AG10803 (cell line): ENCODE measurements around the gene APLP1.
"Not testable (repeated sequence)": the region's sequence is repeated elsewhere in the genome, so short reads cannot be mapped to it uniquely, and the experiment has no call there.

ENCODE experiments used
- DNase-seq: peaks from one replicate; pipeline ENCODE4 v3.0.0; 2010; ENCODE audit warnings: low read depth
- H3K4me3 ChIP-seq: 2 replicates; pipeline ENCODE4 v1.5.1; 2011; ENCODE audit warnings: mild to moderate bottlenecking, low read length, control low read depth
- TF ChIP-seq, protein P1 (sequence below): conservative IDR thresholded peaks from 2 replicates; pipeline ENCODE4 v1.5.1; 2011; ENCODE audit warnings: mild to moderate bottlenecking, low read length, control low read depth, inconsistent platforms

The APLP1 gene

GRCh38 chr19:35907377-35907745 lies 39.0 kb downstream of the APLP1 start:
- TF ChIP-seq, protein P1, sequence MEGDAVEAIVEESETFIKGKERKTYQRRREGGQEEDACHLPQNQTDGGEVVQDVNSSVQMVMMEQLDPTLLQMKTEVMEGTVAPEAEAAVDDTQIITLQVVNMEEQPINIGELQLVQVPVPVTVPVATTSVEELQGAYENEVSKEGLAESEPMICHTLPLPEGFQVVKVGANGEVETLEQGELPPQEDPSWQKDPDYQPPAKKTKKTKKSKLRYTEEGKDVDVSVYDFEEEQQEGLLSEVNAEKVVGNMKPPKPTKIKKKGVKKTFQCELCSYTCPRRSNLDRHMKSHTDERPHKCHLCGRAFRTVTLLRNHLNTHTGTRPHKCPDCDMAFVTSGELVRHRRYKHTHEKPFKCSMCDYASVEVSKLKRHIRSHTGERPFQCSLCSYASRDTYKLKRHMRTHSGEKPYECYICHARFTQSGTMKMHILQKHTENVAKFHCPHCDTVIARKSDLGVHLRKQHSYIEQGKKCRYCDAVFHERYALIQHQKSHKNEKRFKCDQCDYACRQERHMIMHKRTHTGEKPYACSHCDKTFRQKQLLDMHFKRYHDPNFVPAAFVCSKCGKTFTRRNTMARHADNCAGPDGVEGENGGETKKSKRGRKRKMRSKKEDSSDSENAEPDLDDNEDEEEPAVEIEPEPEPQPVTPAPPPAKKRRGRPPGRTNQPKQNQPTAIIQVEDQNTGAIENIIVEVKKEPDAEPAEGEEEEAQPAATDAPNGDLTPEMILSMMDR: no peak
- DNase-seq: no peak
- no peak overlapping the region for H3K4me3 ChIP-seq

DNA sequence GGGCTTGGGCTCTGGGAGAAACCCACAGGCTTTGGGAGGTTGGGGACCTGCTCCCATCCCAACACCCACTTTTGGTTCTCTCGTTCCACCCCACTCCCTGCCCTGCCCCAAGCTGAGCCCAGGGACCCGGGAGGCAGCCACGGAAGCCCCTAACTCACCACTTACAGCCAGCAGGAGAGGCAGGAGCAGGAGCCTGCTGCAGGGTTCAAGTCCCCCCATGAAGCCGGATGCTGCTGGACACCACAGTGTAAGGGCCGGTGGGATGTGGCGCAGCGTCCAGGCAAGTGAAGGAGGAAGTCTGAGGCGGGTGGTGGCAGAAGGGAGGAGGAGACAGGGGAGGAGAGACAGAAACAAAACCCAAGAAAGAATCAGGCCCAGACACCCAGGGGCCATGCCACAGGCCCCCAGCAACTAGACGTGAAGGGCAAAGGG lies 39.7 kb downstream of the APLP1 start, which contains the start of gene TYROBP:
TYROBP (minus strand) TSS at position 286 of the 432 bp plus-strand sequence; CDS start at position 219, 67 bp downstream.
- DNase-seq: no peak
- no peak within 1 kb of the TSS for H3K4me3 ChIP-seq
- TF ChIP-seq, protein P1: no peak

DNA sequence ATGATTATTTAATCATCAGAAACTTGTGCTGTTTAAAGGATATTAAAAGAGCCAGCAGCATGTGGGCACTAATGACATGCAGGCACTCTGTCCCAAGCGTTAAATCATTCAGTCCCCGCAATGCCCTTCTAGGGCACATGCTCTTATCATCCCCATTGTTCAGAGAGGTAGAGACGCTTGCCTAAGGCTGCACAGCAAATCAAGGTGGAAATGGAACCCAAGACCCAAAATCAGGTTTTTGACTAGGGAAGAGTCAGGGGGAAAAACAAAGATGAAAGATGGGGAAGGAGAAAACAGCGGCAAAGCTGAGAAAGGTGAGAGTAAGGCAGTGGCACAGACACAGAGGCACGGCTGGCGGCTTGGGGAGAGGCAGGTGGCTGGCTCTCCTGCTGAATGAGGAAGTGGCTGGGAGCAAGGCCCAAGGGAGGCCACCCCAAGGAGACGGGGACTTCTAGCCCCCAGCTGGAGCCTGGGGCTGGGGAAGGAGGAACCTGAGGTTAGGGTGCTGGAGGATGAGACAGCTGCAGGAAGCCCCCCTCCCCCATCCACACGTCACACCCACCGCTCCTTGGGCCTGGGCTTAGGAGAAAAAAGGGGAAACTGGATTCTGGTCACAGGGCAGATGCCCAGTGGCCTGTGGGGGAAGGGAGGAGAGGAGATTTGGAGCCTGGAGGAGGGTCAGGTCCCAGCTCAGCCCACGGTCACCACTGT lies 40.8 kb downstream of the APLP1 start:
- no peak overlapping the region for H3K4me3 ChIP-seq
- TF ChIP-seq, protein P1: no peak
- no peak for DNase-seq

DNA sequence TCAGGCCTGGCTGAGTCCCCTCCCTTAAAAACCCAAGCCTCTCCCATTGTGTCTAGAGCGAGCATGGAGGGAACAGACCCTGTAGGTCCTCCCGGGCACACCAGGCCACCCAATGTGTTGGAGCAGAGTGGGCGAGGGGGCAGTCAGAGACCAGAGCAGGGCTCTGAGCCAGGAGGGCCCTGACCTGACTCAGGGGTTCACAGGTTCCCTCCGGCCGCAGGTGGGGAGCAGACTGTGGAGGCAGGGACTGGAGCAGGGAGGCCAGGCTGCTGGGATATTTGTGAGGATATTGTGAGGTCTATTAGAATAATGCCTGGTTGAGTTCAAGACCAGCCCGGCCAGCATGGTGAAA lies 41.3 kb downstream of the APLP1 start:
- TF ChIP-seq, protein P1: no peak
- no peak for DNase-seq

GRCh38 chr19:35910355-35910754 lies 42.0 kb downstream of the APLP1 start:
- not testable (repeated sequence) for H3K4me3 ChIP-seq, DNase-seq

More for the DNA sequence above, 41.3 kb downstream of the APLP1 start:
- no peak overlapping the region for H3K4me3 ChIP-seq

- TF ChIP-seq, protein P1: no peak
- H3K4me3 ChIP-seq: no peak overlapping the region
- no peak for DNase-seq
Measured at GRCh38 chr19:35911173-35911572, 42.8 kb downstream of the APLP1 start.

DNA sequence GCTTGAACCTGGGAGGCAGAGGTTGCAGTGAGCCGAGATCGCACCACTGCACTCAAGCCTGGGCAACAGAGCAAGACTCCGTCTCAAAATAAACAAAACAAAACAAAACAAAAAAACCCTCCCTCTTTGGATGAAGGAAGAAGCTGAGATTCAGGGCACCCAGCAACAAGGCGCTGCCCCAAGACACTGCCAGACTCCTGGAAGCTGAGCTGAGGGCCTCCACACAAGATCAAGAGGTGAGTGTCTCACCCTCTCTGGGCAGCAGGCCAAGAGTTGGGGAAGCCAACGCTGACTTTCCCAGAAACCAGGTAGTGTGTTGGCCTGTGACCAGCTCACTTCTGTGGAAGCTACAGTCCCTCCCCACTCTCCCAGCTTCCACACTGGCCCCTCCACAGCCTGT lies 43.4 kb downstream of the APLP1 start:
- no peak overlapping the region for H3K4me3 ChIP-seq
- DNase-seq: no peak
- TF ChIP-seq, protein P1: no peak
